GM23248 (cell line): ENCODE results near the gene RUFY3.

ENCODE experiments used
- EZH2 ChIP-seq: fragments of 200-600 bp; sonication (generic); IDR thresholded peaks from 2 replicates; pipeline ENCODE4 v1.6.1; 2018; ENCODE audit warnings: antibody characterized with exemption, mild to moderate bottlenecking; ENCODE audit not compliant: insufficient read depth, poor library complexity, severe bottlenecking
- EZH2phosphoT487 ChIP-seq: fragments of 200-600 bp; sonication (generic); IDR thresholded peaks from 2 replicates; pipeline ENCODE4 v1.6.1; 2018; ENCODE audit warnings: antibody characterized with exemption, moderate library complexity, mild to moderate bottlenecking, low read depth; ENCODE audit not compliant: insufficient read depth

GRCh38 chr4:70830054-70830453 is 108.3 kb downstream of the RUFY3 start:
- TF ChIP-seq EZH2 (no peak), EZH2phosphoT487 (no peak)
